ENCODE data around the gene TCN2. TPM values are rescaled to one million over a fixed set of nuclear protein-coding genes. Genes with fewer than 3 reads are reported as not detected.
A peak's percentile ranks its signal among the peaks of the same experiment; 100 is the strongest.
"Not testable (repeated sequence)": the region's sequence is repeated elsewhere in the genome, so short reads cannot be mapped to it uniquely, and the experiment has no call there.

The TCN2 gene
- total and polyA plus RNA-seq, 9 of the 15 experiments (the other 6 are each of a cell fraction or from before 2014, with no cell fraction given), result 0.88 to 5.4 (median 1.7) TPM

DNA sequence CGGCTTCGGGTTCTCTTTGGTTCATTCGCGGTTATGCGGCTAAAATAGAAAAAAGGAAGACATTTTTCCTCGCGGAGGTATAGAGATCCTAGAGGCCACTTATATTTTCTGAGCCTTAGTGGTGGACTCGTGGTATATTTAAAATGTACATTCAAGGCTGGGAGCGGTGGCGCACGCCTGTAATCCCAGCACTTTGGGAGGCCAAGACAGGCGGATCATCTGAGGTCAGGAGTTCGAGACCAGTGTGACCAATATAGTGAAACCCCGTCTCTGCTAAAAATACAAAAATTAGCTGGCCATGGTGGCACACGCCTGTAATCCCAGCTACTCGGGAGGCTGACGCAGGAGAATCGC lies 14.6 kb upstream of the TCN2 start:
- DNase-seq (ENCODE audit: extremely low read depth in 1 of 4, low spot score in 3 of 4); CTCF ChIA-PET (ENCODE audit: low intra/inter-chr PET ratio); H3K4me3 ChIP-seq; H3K27ac ChIP-seq (ENCODE audit: extremely low read depth, low read depth, low read length); FAIRE-seq; BruUV-seq (replicated peaks); in situ Hi-C loops (cut with MboI); ATAC-seq; intact Hi-C loops (cut with micrococcal nuclease); H4K20me1 ChIP-seq (replicated peaks; ENCODE audit: control insufficient read depth, insufficient read depth, low read length); H3K4me1 ChIP-seq (replicated peaks in 1 of 2; ENCODE audit: control insufficient read depth in 2 of 2, insufficient read depth in 2 of 2, low read length in 2 of 2); H3K9me3 ChIP-seq (replicated peaks; ENCODE audit: control insufficient read depth, insufficient read depth, low read depth, low read length); H2AFZ ChIP-seq (ENCODE audit: low read depth, low read length); H3K9ac ChIP-seq (ENCODE audit: insufficient read depth in 1 of 2, low read depth in 2 of 2, low read length in 2 of 2); H3K27me3 ChIP-seq (ENCODE audit: control insufficient read depth in 2 of 2, insufficient read depth in 2 of 2, low read length in 2 of 2); H3K9me1 ChIP-seq (ENCODE audit: control insufficient read depth, insufficient read depth, low read length): not testable (repeated sequence)
- peak; percentile 20 to 46; a peak in 1 of 4 replicates for TF ChIP-seq NRF1 (conservative IDR thresholded peaks at IDR 0.05 in 1 of 2, IDR thresholded peaks at IDR 0.05 in 1 of 2)
- TF ChIP-seq MTA3 (IDR thresholded peaks at IDR 0.05; ENCODE audit: borderline replicate concordance), result 0 out of 2 replicates have a peak, but pooled peaks have one; percentile 8
- 31% methylated on average over 17 of the region's 18 CpGs for WGBS (ENCODE audit: insufficient coverage, low coverage, missing lambda C conversion rate)
- H3K79me2 ChIP-seq (ENCODE audit: control insufficient read depth, insufficient read depth, low read length), result peaks cover 32% of the 10 kb centered on the region
- peaks cover 33% of the 10 kb centered on the region for H3K36me3 ChIP-seq (ENCODE audit: control insufficient read depth, insufficient read depth, low read length)
- H3K4me2 ChIP-seq (ENCODE audit: insufficient read depth, low read length), result peak overlapping the region; percentile 96
- POLR2A ChIA-PET, result interaction anchor here (0.8 to 1.8 kb wide), 6 partner anchors 9 to 154 kb away, joined by 3 to 11 read pairs (median 5); partner anchors contain the start of gene TCN2

DNA sequence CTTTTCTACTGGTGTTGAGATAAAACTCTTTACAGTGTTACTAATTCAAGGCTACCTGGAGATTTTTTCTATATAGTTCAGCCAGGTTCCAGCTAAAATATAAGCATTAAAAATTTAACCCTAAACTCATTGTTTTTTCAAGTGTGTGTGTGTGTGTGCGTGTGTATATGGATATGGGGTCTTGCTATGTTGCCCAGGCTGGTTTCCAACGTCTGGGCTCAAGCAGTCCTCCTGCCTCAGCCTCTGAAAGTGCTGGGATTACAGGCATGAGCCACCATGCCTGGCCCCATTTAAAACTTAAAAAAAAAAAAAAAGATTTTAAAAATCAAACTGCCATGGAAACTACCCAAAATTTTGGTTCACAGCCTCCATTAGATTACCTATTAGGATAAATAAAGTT lies 10.8 kb upstream of the TCN2 start:
- Histone ChIP-seq H3K9me3 (replicated peaks; ENCODE audit: control insufficient read depth, insufficient read depth, low read depth, low read length) (no peaks in the 10 kb centered on the region), H3K27me3 (ENCODE audit: control insufficient read depth in 2 of 2, insufficient read depth in 2 of 2, low read length in 2 of 2) (no peaks in the 10 kb centered on the region), H3K36me3 (ENCODE audit: control insufficient read depth, insufficient read depth, low read length) (no peaks in the 10 kb centered on the region), H2AFZ (ENCODE audit: low read depth, low read length) (no peak overlapping the region), H3K4me2 (ENCODE audit: insufficient read depth, low read length) (no peak overlapping the region), H3K4me1 (replicated peaks in 1 of 2; ENCODE audit: control insufficient read depth in 2 of 2, insufficient read depth in 2 of 2, low read length in 2 of 2) (no peaks in the 10 kb centered on the region), H3K79me2 (ENCODE audit: control insufficient read depth, insufficient read depth, low read length) (peaks cover 7% of the 10 kb centered on the region), H3K4me3 (no peak overlapping the region), H3K9me1 (ENCODE audit: control insufficient read depth, insufficient read depth, low read length) (no peaks in the 10 kb centered on the region), H3K9ac (ENCODE audit: insufficient read depth in 1 of 2, low read depth in 2 of 2, low read length in 2 of 2) (no peak overlapping the region), H4K20me1 (replicated peaks; ENCODE audit: control insufficient read depth, insufficient read depth, low read length) (no peaks in the 10 kb centered on the region), H3K27ac (ENCODE audit: extremely low read depth, low read depth, low read length) (no peak overlapping the region)
- in situ Hi-C loops (cut with MboI) (no loop called here), intact Hi-C loops (cut with micrococcal nuclease) (no loop called here)
- no peak for DNase-seq (ENCODE audit: extremely low read depth in 1 of 4, low spot score in 3 of 4)
- no TSS peak for BruUV-seq (replicated peaks)
- TF ChIP-seq, protein P1, sequence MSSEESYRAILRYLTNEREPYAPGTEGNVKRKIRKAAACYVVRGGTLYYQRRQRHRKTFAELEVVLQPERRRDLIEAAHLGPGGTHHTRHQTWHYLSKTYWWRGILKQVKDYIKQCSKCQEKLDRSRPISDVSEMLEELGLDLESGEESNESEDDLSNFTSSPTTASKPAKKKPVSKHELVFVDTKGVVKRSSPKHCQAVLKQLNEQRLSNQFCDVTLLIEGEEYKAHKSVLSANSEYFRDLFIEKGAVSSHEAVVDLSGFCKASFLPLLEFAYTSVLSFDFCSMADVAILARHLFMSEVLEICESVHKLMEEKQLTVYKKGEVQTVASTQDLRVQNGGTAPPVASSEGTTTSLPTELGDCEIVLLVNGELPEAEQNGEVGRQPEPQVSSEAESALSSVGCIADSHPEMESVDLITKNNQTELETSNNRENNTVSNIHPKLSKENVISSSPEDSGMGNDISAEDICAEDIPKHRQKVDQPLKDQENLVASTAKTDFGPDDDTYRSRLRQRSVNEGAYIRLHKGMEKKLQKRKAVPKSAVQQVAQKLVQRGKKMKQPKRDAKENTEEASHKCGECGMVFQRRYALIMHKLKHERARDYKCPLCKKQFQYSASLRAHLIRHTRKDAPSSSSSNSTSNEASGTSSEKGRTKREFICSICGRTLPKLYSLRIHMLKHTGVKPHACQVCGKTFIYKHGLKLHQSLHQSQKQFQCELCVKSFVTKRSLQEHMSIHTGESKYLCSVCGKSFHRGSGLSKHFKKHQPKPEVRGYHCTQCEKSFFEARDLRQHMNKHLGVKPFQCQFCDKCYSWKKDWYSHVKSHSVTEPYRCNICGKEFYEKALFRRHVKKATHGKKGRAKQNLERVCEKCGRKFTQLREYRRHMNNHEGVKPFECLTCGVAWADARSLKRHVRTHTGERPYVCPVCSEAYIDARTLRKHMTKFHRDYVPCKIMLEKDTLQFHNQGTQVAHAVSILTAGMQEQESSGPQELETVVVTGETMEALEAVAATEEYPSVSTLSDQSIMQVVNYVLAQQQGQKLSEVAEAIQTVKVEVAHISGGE (CRISPR knock-in tag; IDR thresholded peaks at IDR 0.05), result no peak
- no peak for TF ChIP-seq RHOXF2B (CRISPR knock-in tag; conservative IDR thresholded peaks at IDR 0.05)
- no peak for TF ChIP-seq ZNF41 (CRISPR knock-in tag; conservative IDR thresholded peaks at IDR 0.05)
- no peak for TF ChIP-seq TOE1 (IDR thresholded peaks at IDR 0.05; ENCODE audit: borderline replicate concordance)
- TF ChIP-seq TOE1 (CRISPR knock-in tag; IDR thresholded peaks at IDR 0.05; ENCODE audit: borderline replicate concordance, low read depth), result no peak
- no peak for TF ChIP-seq GATA2 (CRISPR knock-in tag; IDR thresholded peaks at IDR 0.05)
- TF ChIP-seq EZH2 (IDR thresholded peaks at IDR 0.05; ENCODE audit: borderline replicate concordance, low read depth, low read length), result no peak
- TF ChIP-seq BRD4 (IDR thresholded peaks at IDR 0.05), result no peak
- ATAC-seq, result no peak
- FAIRE-seq, result no peak
- WGBS (ENCODE audit: insufficient coverage, low coverage, missing lambda C conversion rate), result 37% methylated on average over 2 of the region's 2 CpGs
- ChIA-PET POLR2A (no interaction called here), CTCF (ENCODE audit: low intra/inter-chr PET ratio) (no interaction called here)

Data from K562 (cell line).